WTC11 (cell line): ENCODE measurements around the gene EXOC4. TPM values are rescaled to one million over a fixed set of nuclear protein-coding genes. Genes with fewer than 3 reads are reported as not detected.

Experiments
- ATAC-seq: fragments of 200-7000 bp; cut with Tn5 transposase; 2 replicates; pipeline ENCODE4 v1.10.0; 2021; ENCODE audit warnings: mild to moderate bottlenecking, moderate library complexity
- CTCF ChIA-PET: fragments of 300-600 bp; sonication (Branson Sonifier 250); formaldehyde crosslinking; loops from one replicate; lab custom pipeline; 2021; ENCODE audit warnings: antibody characterized with exemption; lab: Charles Lee
- POLR2A ChIA-PET: fragments of 350-600 bp; sonication (Branson Sonifier 250); formaldehyde crosslinking; loops from one replicate; lab custom pipeline; 2021; ENCODE audit warnings: antibody characterized with exemption; lab: Charles Lee
- DNase-seq: peaks from one replicate; pipeline ENCODE4 v3.0.0; 2021; ENCODE audit warnings: low spot score
- H3K27ac Mint-ChIP-seq: 2 replicates; pipeline ENCODE4 v1.8.0; 2021; ENCODE audit warnings: mixed read lengths
- H3K27me3 Mint-ChIP-seq: 2 replicates; pipeline ENCODE4 v1.8.0; 2021; ENCODE audit warnings: low read depth, mild to moderate bottlenecking, moderate library complexity, mixed read lengths
- H3K36me3 Mint-ChIP-seq: 2 replicates; pipeline ENCODE4 v1.8.0; 2021; ENCODE audit warnings: mixed read lengths
- H3K4me1 Mint-ChIP-seq: 2 replicates; pipeline ENCODE4 v1.8.0; 2022; ENCODE audit warnings: mixed read lengths
- H3K4me3 Mint-ChIP-seq: 2 replicates; pipeline ENCODE4 v1.8.0; 2021; ENCODE audit warnings: mild to moderate bottlenecking, moderate library complexity, mixed read lengths
- H3K9me3 Mint-ChIP-seq: 2 replicates; pipeline ENCODE4 v1.8.0; 2021; ENCODE audit warnings: mixed read lengths
- CREB1 ChIP-seq: sonication (generic); formaldehyde crosslinking; IDR thresholded peaks from 2 replicates; pipeline ENCODE4 v1.8.0; 2023; ENCODE audit warnings: mild to moderate bottlenecking, missing genetic modification reagents
- CREM ChIP-seq: sonication (generic); formaldehyde crosslinking; IDR thresholded peaks from 2 replicates; pipeline ENCODE4 v1.8.1; 2022; ENCODE audit warnings: mild to moderate bottlenecking, missing genetic modification reagents, moderate library complexity
- ELF4 ChIP-seq: sonication (generic); formaldehyde crosslinking; IDR thresholded peaks from 2 replicates; pipeline ENCODE4 v1.8.1; 2022; ENCODE audit warnings: low read depth, mild to moderate bottlenecking, moderate library complexity, missing genetic modification reagents
- EMX1 ChIP-seq: fragments of 250-450 bp; sonication (Bioruptor Pico); IDR thresholded peaks from 2 replicates; pipeline ENCODE4 v1.8.0; 2021; ENCODE audit warnings: mild to moderate bottlenecking
- ERG ChIP-seq: fragments of 250-450 bp; sonication (Bioruptor Pico); IDR thresholded peaks from 2 replicates; pipeline ENCODE4 v1.8.0; 2021; ENCODE audit warnings: mild to moderate bottlenecking
- ETV6 ChIP-seq: sonication (generic); formaldehyde crosslinking; IDR thresholded peaks from 2 replicates; pipeline ENCODE4 v1.8.1; 2022; ENCODE audit warnings: mild to moderate bottlenecking, missing genetic modification reagents
- GABPB1 ChIP-seq: sonication (generic); formaldehyde crosslinking; IDR thresholded peaks from 2 replicates; pipeline ENCODE4 v1.8.1; 2023; ENCODE audit warnings: mild to moderate bottlenecking, missing genetic modification reagents
- HMGA2 ChIP-seq: fragments of 250-450 bp; sonication (Bioruptor Pico); IDR thresholded peaks from 2 replicates; pipeline ENCODE4 v1.4.0; 2021; ENCODE audit warnings: mild to moderate bottlenecking, moderate library complexity
- JUN ChIP-seq: sonication (generic); formaldehyde crosslinking; IDR thresholded peaks from 2 replicates; pipeline ENCODE4 v1.8.0; 2023; ENCODE audit warnings: mild to moderate bottlenecking, missing genetic modification reagents
- NFYB ChIP-seq: sonication (generic); formaldehyde crosslinking; conservative IDR thresholded peaks from 2 replicates; pipeline ENCODE4 v1.8.0; 2022; ENCODE audit warnings: low read depth, missing genetic modification reagents
- NR2C2 ChIP-seq: sonication (generic); formaldehyde crosslinking; IDR thresholded peaks from 2 replicates; pipeline ENCODE4 v1.8.0; 2022; ENCODE audit warnings: mild to moderate bottlenecking, missing genetic modification reagents
- SMAD3 ChIP-seq: sonication (generic); formaldehyde crosslinking; IDR thresholded peaks from 2 replicates; pipeline ENCODE4 v1.8.0; 2022; ENCODE audit warnings: missing genetic modification reagents, mild to moderate bottlenecking, borderline replicate concordance
- SOX15 ChIP-seq: fragments of 250-450 bp; sonication (Bioruptor Pico); IDR thresholded peaks from 2 replicates; pipeline ENCODE4 v1.9.0; 2021; ENCODE audit warnings: mild to moderate bottlenecking
- ZMAT4 ChIP-seq: fragments of 250-450 bp; sonication (Bioruptor Pico); IDR thresholded peaks from 2 replicates; pipeline ENCODE4 v1.9.0; 2021; ENCODE audit warnings: mild to moderate bottlenecking
- ZNF423 ChIP-seq: fragments of 250-450 bp; sonication (Bioruptor Pico); IDR thresholded peaks from 2 replicates; pipeline ENCODE4 v2.1.2; 2022; ENCODE audit warnings: mild to moderate bottlenecking, moderate library complexity
- ZSCAN18 ChIP-seq: fragments of 250-450 bp; sonication (Bioruptor Pico); IDR thresholded peaks from 2 replicates; pipeline ENCODE4 v2.1.2; 2022; ENCODE audit warnings: mild to moderate bottlenecking, moderate library complexity
- total RNA-seq: library from RNA; stranded (reverse); gene quantifications from 3 replicates; pipeline ENCODE4 v1.2.3, GENCODE V29; 2021
- TF ChIP-seq, protein P1 (sequence below): sonication (generic); formaldehyde crosslinking; IDR thresholded peaks from 2 replicates; pipeline ENCODE4 v1.8.1; 2023; ENCODE audit warnings: mild to moderate bottlenecking, moderate library complexity, missing genetic modification reagents
- TF ChIP-seq, protein P2 (sequence below): fragments of 250-450 bp; sonication (Bioruptor Pico); IDR thresholded peaks from 2 replicates; pipeline ENCODE4 v1.9.0; 2021; ENCODE audit warnings: mild to moderate bottlenecking, borderline replicate concordance
- TF ChIP-seq, protein P3 (sequence below): sonication (generic); formaldehyde crosslinking; IDR thresholded peaks from 2 replicates; pipeline ENCODE4 v1.8.1; 2023; ENCODE audit warnings: mild to moderate bottlenecking, missing genetic modification reagents, moderate library complexity
- TF ChIP-seq, protein P4 (sequence below): sonication (generic); formaldehyde crosslinking; IDR thresholded peaks from 2 replicates; pipeline ENCODE4 v1.8.1; 2022; ENCODE audit warnings: low read depth, mild to moderate bottlenecking, moderate library complexity, missing genetic modification reagents, borderline replicate concordance

EXOC4 gene
- total RNA-seq, 1 experiment from 2014 or later, result 62.0 TPM

DNA sequence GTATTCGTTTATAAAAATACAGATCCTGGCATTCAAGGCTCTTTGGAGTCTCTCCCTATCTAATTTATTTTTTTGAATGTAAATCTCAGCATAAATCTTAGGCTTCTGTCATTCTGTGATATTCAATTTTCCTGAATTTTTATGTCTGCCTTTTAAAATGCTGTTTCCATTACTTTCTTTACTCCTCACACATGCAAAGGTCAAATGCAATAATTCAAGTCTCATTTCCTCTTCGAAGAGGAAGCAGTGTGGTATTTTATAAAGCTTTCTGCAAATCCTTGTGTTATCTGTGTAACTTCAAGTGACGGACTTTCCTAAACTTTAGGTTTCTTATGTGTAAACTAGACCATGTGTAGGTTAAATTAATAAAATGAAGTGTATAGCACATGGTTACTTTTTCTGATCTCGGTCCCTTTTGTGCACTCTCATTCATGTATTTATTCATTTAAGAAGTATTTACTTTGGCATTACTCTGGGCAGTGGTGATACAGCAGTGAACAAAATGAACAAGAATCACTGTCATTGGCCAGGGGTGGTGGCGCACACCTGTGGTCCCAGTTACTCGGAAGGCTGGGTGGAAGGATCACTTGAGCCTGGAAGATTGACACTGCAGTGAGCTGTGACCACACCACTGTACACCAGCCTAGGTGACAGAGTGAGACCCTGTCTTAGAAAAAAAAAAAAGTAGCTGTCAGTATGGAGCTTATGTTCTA, 332.2 kb downstream of the EXOC4 start:
- no peak overlapping the region for H3K4me3 Mint-ChIP-seq
- ATAC-seq, result no peak
- H3K4me1 Mint-ChIP-seq, result peaks cover 24% of the 10 kb centered on the region
- H3K36me3 Mint-ChIP-seq, result peaks cover 6% of the 10 kb centered on the region
- no peak overlapping the region for H3K27ac Mint-ChIP-seq
- H3K9me3 Mint-ChIP-seq, result peaks cover 5% of the 10 kb centered on the region
- POLR2A ChIA-PET, result no interaction called here
- TF ChIP-seq SOX15 (CRISPR knock-in tag) (no peak), ZSCAN18 (CRISPR knock-in tag) (no peak), HMGA2 (no peak), JUN (no peak), CREM (no peak), ZMAT4 (no peak), ETV6 (CRISPR knock-in tag) (no peak), ELF4 (no peak), ZNF423 (CRISPR knock-in tag) (no peak), CREB1 (no peak), NFYB (CRISPR knock-in tag) (no peak), ERG (no peak), EMX1 (CRISPR knock-in tag) (no peak), NR2C2 (no peak), GABPB1 (CRISPR knock-in tag) (no peak), SMAD3 (CRISPR knock-in tag) (no peak)
- TF ChIP-seq, protein P1, sequence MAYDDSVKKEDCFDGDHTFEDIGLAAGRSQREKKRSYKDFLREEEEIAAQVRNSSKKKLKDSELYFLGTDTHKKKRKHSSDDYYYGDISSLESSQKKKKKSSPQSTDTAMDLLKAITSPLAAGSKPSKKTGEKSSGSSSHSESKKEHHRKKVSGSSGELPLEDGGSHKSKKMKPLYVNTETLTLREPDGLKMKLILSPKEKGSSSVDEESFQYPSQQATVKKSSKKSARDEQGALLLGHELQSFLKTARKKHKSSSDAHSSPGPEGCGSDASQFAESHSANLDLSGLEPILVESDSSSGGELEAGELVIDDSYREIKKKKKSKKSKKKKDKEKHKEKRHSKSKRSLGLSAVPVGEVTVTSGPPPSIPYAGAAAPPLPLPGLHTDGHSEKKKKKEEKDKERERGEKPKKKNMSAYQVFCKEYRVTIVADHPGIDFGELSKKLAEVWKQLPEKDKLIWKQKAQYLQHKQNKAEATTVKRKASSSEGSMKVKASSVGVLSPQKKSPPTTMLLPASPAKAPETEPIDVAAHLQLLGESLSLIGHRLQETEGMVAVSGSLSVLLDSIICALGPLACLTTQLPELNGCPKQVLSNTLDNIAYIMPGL, result no peak
- TF ChIP-seq, protein P2, sequence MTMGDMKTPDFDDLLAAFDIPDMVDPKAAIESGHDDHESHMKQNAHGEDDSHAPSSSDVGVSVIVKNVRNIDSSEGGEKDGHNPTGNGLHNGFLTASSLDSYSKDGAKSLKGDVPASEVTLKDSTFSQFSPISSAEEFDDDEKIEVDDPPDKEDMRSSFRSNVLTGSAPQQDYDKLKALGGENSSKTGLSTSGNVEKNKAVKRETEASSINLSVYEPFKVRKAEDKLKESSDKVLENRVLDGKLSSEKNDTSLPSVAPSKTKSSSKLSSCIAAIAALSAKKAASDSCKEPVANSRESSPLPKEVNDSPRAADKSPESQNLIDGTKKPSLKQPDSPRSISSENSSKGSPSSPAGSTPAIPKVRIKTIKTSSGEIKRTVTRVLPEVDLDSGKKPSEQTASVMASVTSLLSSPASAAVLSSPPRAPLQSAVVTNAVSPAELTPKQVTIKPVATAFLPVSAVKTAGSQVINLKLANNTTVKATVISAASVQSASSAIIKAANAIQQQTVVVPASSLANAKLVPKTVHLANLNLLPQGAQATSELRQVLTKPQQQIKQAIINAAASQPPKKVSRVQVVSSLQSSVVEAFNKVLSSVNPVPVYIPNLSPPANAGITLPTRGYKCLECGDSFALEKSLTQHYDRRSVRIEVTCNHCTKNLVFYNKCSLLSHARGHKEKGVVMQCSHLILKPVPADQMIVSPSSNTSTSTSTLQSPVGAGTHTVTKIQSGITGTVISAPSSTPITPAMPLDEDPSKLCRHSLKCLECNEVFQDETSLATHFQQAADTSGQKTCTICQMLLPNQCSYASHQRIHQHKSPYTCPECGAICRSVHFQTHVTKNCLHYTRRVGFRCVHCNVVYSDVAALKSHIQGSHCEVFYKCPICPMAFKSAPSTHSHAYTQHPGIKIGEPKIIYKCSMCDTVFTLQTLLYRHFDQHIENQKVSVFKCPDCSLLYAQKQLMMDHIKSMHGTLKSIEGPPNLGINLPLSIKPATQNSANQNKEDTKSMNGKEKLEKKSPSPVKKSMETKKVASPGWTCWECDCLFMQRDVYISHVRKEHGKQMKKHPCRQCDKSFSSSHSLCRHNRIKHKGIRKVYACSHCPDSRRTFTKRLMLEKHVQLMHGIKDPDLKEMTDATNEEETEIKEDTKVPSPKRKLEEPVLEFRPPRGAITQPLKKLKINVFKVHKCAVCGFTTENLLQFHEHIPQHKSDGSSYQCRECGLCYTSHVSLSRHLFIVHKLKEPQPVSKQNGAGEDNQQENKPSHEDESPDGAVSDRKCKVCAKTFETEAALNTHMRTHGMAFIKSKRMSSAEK (CRISPR knock-in tag), result no peak
- TF ChIP-seq, protein P3, sequence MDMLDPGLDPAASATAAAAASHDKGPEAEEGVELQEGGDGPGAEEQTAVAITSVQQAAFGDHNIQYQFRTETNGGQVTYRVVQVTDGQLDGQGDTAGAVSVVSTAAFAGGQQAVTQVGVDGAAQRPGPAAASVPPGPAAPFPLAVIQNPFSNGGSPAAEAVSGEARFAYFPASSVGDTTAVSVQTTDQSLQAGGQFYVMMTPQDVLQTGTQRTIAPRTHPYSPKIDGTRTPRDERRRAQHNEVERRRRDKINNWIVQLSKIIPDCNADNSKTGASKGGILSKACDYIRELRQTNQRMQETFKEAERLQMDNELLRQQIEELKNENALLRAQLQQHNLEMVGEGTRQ, result no peak
- TF ChIP-seq, protein P4, sequence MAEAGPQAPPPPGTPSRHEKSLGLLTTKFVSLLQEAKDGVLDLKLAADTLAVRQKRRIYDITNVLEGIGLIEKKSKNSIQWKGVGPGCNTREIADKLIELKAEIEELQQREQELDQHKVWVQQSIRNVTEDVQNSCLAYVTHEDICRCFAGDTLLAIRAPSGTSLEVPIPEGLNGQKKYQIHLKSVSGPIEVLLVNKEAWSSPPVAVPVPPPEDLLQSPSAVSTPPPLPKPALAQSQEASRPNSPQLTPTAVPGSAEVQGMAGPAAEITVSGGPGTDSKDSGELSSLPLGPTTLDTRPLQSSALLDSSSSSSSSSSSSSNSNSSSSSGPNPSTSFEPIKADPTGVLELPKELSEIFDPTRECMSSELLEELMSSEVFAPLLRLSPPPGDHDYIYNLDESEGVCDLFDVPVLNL (CRISPR knock-in tag), result no peak
- TF ChIP-seq, all 79 proteins: peak for 0
- no peak for DNase-seq
- no peaks in the 10 kb centered on the region for H3K27me3 Mint-ChIP-seq
- CTCF ChIA-PET, result no interaction called here
